ENCODE data around the gene ABCB9. TPM values are rescaled to one million over a fixed set of nuclear protein-coding genes. Genes with fewer than 3 reads are reported as not detected.
A peak's percentile ranks its signal among the peaks of the same experiment; 100 is the strongest.
"Not testable (repeated sequence)": the region's sequence is repeated elsewhere in the genome, so short reads cannot be mapped to it uniquely, and the experiment has no call there.

The ABCB9 gene
- total RNA-seq: 1 to 10 TPM; 6.3 to 8.2 (median 6.4) TPM
- long read RNA-seq, donor 1, partial matches to known transcripts: 2 of 4 reads
- long read RNA-seq, donor 1, other reads (novel, unspliced or antisense): 2 of 4 reads
- long read RNA-seq, donor 2, partial matches to known transcripts: 0 of 2 reads
- long read RNA-seq, donor 2, other reads (novel, unspliced or antisense): 1 of 2 reads

DNA sequence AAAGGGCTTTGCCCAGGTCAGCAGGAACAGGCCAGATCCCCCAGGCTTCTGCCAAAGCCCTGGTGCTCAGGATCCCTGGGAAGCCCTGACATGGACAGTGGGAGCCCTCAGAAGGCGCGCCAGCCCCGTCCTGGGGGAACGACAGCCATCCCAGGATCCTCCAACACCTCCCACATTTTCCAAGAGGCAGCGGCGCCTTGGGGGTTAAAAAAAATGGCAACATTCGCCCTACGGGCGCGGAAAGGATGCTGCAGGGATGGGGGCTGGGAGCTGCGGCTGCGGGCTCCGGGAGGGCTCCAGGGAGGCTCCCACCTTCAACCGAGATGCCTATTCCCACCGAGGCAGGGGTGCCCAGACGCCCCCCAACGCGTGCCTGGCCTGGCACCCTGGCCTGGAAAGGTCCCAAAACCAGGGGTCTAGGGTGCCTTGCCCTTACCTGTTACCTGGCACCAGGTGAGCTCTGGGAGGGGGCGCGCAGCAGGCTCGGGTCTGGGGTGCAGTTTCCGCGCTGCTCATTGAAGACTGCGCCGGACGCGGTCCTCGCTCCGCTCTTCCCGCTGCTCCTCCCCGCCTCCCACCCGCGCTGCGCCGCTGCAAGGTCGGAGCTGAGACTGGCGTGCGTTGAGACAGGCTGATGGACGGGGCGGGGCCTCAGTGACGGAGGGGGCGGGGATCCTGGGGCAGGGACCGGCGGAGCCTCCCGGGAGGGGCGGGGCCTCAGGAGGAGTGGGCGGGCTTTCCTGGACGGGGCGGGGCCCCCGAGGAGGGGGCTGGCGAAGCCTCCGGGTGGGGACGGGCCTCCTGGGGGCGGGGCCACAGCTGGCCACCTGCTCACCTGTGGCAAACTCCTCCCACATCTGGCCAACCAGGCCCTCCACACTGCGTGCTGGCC, at the start of gene ABCB9:
ABCB9 (minus strand) TSS at position 613 of the 892 bp plus-strand sequence. CDS start 6,228 bp downstream, outside the sequence.
- Histone ChIP-seq H3K9me3 (no peaks in the 10 kb centered on the region), H3K4me3 (no peak within 1 kb of the TSS), H3K36me3 (ENCODE audit: low read depth) (no peaks in the 10 kb centered on the region), H3K4me1 (ENCODE audit: low read depth) (peaks cover 35% of the 10 kb centered on the region)
- ATAC-seq (peak; percentile 94), DNase-seq (peak; percentile 97 to 99 (median 98))
- no peak for TF ChIP-seq CTCF (IDR thresholded peaks at IDR 0.05)
- intact Hi-C loops (cut with DNase I, micrococcal nuclease): no loop called here

GRCh38 chr12:123014473-123014872, 48.2 kb upstream of the ABCB9 start:
- H3K4me1 ChIP-seq (ENCODE audit: low read depth); H3K36me3 ChIP-seq (ENCODE audit: low read depth); H3K4me3 ChIP-seq; intact Hi-C loops (cut with DNase I, micrococcal nuclease); ATAC-seq; DNase-seq; H3K9me3 ChIP-seq: not testable (repeated sequence)

- no peaks in the 10 kb centered on the region for H3K4me1 ChIP-seq (ENCODE audit: low read depth)
- DNase-seq: no peak
- TF ChIP-seq CTCF (IDR thresholded peaks at IDR 0.05): no peak
- H3K9me3 ChIP-seq: no peaks in the 10 kb centered on the region
- no peak for ATAC-seq
- intact Hi-C loops (cut with DNase I, micrococcal nuclease): no loop called here
- no peaks in the 10 kb centered on the region for H3K36me3 ChIP-seq (ENCODE audit: low read depth)
- H3K4me3 ChIP-seq: no peak overlapping the region
Observed at GRCh38 chr12:123013185-123014095, 47.2 kb upstream of the ABCB9 start.

GRCh38 chr12:123011701-123012100, 45.4 kb upstream of the ABCB9 start:
- TF ChIP-seq CTCF (IDR thresholded peaks at IDR 0.05): no peak
- no peaks in the 10 kb centered on the region for H3K36me3 ChIP-seq (ENCODE audit: low read depth)
- ATAC-seq (no peak), DNase-seq (no peak)
- H3K4me1 ChIP-seq (ENCODE audit: low read depth): no peaks in the 10 kb centered on the region
- no peak overlapping the region for H3K4me3 ChIP-seq
- H3K9me3 ChIP-seq: no peaks in the 10 kb centered on the region
- intact Hi-C loops (cut with DNase I, micrococcal nuclease): no loop called here

DNA sequence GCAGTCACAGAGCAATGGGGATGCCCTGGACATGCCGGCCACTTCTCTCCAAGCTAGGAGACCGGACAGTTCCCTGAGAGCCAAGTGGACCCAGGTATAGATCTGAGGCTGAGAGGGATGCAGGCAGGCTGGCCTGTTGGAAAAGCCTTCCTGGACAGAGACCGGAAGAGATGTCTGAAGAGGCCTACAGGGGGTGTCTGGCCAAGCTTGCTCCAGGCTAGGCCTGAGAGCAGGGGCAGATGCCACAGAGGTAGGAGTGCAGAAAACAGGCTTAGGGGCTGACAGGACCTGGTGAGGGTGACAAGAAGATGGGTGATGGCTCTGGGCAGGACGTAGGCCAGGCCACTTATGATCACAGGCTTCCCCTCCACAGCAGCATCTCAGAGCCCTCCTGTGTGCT, 44.4 kb upstream of the ABCB9 start:
- intact Hi-C loops (cut with DNase I, micrococcal nuclease): no loop called here
- Histone ChIP-seq H3K36me3 (ENCODE audit: low read depth) (no peaks in the 10 kb centered on the region), H3K4me1 (ENCODE audit: low read depth) (no peaks in the 10 kb centered on the region), H3K9me3 (no peaks in the 10 kb centered on the region), H3K4me3 (no peak overlapping the region)
- DNase-seq (no peak), ATAC-seq (no peak)
- no peak for TF ChIP-seq CTCF (IDR thresholded peaks at IDR 0.05)
